ENCODE measurements around the gene ZSCAN5C. TPM values are rescaled to one million over a fixed set of nuclear protein-coding genes. Genes with fewer than 3 reads are reported as not detected.
A peak's percentile ranks its signal among the peaks of the same experiment; 100 is the strongest.

The ZSCAN5C gene
- total RNA-seq (not detected), total RNA-seq (0 reads per million in 2 donors)

DNA sequence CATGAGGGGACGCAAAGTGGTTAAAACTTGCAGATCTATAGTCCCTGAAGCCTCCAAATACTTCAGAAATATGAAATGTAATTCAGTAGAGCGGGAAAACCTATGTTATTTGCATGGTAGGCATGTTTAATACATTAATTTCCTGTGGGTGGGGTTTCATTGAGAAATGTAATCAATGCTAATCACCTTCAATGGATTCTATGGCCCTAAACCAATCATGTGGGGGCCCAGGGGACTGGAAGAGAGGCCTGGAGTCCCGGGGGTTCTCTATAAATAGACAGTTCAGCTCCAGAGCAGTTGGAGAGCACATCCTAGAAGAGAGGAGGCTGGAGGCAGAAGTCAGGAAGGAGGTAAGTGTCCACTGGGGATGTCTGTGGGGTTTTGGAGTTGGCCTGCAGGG is at the start of gene ZSCAN5C:
ZSCAN5C (plus strand) TSS at position 301 of the 400 bp plus-strand sequence. CDS start 3,641 bp downstream, outside the sequence.
- Mint-ChIP-seq H3K27me3 (peaks cover 34% of the 10 kb centered on the region), H3K4me1 (no peaks in the 10 kb centered on the region), H3K36me3 (ENCODE audit: low read depth) (no peaks in the 10 kb centered on the region), H3K27ac (no peak within 1 kb of the TSS), H3K4me3 (no peak within 1 kb of the TSS)
- H3K9me3 ChIP-seq (ENCODE audit: control insufficient read depth, low read length, poor library complexity, severe bottlenecking) = no peaks in the 10 kb centered on the region
- ATAC-seq (no peak), DNase-seq (no peak)

DNA sequence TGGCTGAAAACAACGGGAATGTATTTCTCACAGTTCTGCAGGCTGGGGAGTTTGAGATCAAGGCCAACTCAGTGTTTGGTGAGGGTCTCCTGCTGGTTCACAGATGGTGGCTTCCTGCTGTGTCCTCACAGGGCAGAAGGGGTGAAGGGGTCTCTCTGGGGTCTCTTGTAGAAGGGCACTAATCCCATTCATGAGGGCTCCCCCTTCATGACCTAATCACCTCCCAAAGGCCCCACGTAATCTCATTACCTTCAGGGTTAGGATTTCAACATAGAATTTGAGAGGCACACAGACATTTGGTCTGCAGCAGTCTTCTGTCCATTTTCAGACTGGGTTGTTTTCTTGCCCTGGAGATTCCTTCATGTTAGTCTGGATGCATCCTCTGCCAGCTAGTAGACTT is 49.4 kb upstream of the ZSCAN5C start:
- Mint-ChIP-seq H3K4me1 (peaks cover 11% of the 10 kb centered on the region), H3K36me3 (ENCODE audit: low read depth) (peaks cover 4% of the 10 kb centered on the region), H3K27ac (no peak overlapping the region), H3K4me3 (no peak overlapping the region), H3K27me3 (no peaks in the 10 kb centered on the region)
- no peaks in the 10 kb centered on the region for H3K9me3 ChIP-seq (ENCODE audit: control insufficient read depth, low read length, poor library complexity, severe bottlenecking)
- DNase-seq (no peak), ATAC-seq (no peak)

GRCh38 chr19:56153507-56153906 is 48.6 kb upstream of the ZSCAN5C start:
- Mint-ChIP-seq H3K27ac (peak overlapping the region; percentile 81), H3K27me3 (no peaks in the 10 kb centered on the region), H3K4me1 (peaks cover 11% of the 10 kb centered on the region), H3K36me3 (ENCODE audit: low read depth) (peaks cover 4% of the 10 kb centered on the region), H3K4me3 (no peak overlapping the region)
- DNase-seq (no peak), ATAC-seq (no peak)
- H3K9me3 ChIP-seq (ENCODE audit: control insufficient read depth, low read length, poor library complexity, severe bottlenecking) = no peaks in the 10 kb centered on the region

DNA sequence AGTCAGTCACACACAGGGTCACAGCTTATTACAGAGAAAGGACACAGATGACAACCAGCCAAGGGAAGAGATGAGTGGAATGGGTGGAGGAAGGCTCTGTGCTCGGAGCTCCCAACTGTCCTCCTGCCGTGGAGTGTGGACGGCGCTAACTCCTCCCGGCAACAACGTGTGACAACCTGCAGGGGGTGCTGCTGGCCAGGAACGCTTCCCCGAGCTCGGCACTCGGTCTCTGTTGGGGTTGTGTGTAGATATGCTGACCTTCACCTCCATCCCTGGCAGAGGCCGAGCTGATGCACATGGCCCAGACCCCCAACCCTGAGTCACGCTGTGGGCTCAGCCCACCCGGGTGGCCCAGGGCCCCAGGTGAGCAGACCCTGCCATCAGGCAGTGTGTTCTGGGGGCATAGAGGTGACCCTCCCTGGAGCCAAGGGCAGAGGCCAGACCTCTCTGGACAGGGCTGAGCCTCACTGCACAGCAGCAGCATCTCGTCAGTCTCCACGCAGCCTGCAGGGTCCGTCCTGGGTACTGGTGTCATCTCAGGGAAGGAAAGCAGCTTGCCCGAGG is 46.9 kb upstream of the ZSCAN5C start:
- no peak for ATAC-seq
- no peaks in the 10 kb centered on the region for H3K27me3 Mint-ChIP-seq
- H3K4me1 Mint-ChIP-seq = peaks cover 11% of the 10 kb centered on the region
- no peak overlapping the region for H3K4me3 Mint-ChIP-seq
- H3K27ac Mint-ChIP-seq = no peak overlapping the region
- peaks cover 10% of the 10 kb centered on the region for H3K36me3 Mint-ChIP-seq (ENCODE audit: low read depth)
- DNase-seq = no peak
- no peaks in the 10 kb centered on the region for H3K9me3 ChIP-seq (ENCODE audit: control insufficient read depth, low read length, poor library complexity, severe bottlenecking)

DNA sequence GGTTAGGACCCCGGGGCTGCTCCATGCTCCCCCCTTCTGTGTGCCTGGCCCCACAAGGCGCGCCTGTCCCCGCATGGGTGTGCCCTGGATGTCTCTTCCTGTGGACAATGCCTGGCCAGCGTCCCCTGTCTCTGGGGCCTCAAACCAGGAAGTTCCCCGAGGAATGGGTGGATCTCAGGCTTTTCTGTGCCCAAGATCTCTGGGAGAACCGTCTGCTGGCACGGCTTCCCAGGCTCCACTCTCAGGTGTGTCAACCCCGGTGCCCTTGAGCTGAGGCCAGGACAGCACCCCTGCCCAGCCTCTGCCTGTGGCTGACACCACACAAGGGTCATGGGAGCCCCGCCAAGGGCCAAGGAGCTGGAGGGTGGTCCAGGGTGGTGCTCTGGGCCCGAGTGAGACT is 45.3 kb upstream of the ZSCAN5C start:
- no peaks in the 10 kb centered on the region for H3K27me3 Mint-ChIP-seq
- H3K36me3 Mint-ChIP-seq (ENCODE audit: low read depth) = peaks cover 10% of the 10 kb centered on the region
- no peak overlapping the region for H3K27ac Mint-ChIP-seq
- peaks cover 11% of the 10 kb centered on the region for H3K4me1 Mint-ChIP-seq
- DNase-seq (no peak), ATAC-seq (no peak)
- H3K4me3 Mint-ChIP-seq = no peak overlapping the region
- H3K9me3 ChIP-seq (ENCODE audit: control insufficient read depth, low read length, poor library complexity, severe bottlenecking) = no peaks in the 10 kb centered on the region

DNA sequence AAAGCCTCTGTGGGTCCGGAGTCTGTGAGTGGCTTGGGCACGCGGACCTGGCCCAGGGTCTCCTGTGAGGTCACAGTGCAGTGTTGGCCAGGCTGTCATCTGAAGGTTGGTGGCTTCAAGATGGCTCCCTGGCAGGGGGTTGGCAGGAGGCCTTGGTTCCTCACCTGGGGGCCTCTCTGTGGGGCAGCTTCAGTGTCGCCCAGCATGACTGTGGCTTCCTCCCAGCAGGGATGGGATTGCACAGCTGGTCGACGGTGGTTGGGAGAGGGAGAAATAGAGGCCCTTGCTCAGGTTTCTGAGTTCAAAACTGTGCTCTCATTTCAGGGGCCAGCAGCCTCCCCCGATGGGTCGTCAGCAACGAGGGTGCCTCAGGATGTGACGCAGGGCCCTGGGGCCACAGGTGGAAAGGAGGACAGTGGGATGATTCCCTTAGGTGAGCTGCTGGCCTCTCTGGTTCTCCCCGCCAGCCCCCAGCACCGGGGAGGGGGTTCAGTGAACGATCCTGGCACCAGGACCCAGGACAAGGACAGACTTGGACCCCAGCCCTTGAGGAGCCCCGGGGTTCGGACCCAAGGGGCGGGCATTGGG is 43.8 kb upstream of the ZSCAN5C start:
- ATAC-seq = no peak
- no peak overlapping the region for H3K4me3 Mint-ChIP-seq
- DNase-seq = no peak
- H3K36me3 Mint-ChIP-seq (ENCODE audit: low read depth) = peaks cover 10% of the 10 kb centered on the region
- no peaks in the 10 kb centered on the region for H3K27me3 Mint-ChIP-seq
- peaks cover 12% of the 10 kb centered on the region for H3K4me1 Mint-ChIP-seq
- no peak overlapping the region for H3K27ac Mint-ChIP-seq
- no peaks in the 10 kb centered on the region for H3K9me3 ChIP-seq (ENCODE audit: control insufficient read depth, low read length, poor library complexity, severe bottlenecking)

DNA sequence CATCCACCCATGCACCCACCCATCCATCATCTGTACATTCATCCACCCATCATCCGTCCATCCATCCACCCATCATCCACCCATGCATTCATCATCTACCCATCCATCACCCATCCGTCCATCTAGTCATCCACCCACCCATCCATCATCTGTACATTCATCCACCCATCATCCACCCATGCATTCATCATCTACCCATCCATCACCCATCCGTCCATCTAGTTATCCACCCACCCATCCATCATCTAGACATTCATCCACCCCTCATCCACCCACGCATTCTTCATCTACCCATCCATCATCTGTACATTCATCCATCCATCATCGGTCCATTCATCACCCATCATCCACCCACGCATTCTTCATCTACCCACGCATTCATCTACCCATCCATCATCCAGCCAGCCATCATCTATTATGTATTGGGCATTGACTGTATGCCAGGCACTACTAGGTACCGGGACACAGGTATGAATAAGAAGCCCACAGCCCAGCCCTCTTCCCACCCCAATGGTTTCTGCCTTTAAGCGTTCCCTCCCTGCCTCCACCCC is 43.0 kb upstream of the ZSCAN5C start:
- Mint-ChIP-seq H3K27me3 (no peaks in the 10 kb centered on the region), H3K27ac (no peak overlapping the region), H3K36me3 (ENCODE audit: low read depth) (peaks cover 7% of the 10 kb centered on the region), H3K4me1 (peaks cover 7% of the 10 kb centered on the region), H3K4me3 (no peak overlapping the region)
- no peak for DNase-seq
- no peaks in the 10 kb centered on the region for H3K9me3 ChIP-seq (ENCODE audit: control insufficient read depth, low read length, poor library complexity, severe bottlenecking)
- no peak for ATAC-seq

- Mint-ChIP-seq H3K27ac (no peak overlapping the region), H3K4me1 (peaks cover 7% of the 10 kb centered on the region), H3K36me3 (ENCODE audit: low read depth) (peaks cover 7% of the 10 kb centered on the region), H3K4me3 (no peak overlapping the region), H3K27me3 (no peaks in the 10 kb centered on the region)
- no peaks in the 10 kb centered on the region for H3K9me3 ChIP-seq (ENCODE audit: control insufficient read depth, low read length, poor library complexity, severe bottlenecking)
- DNase-seq = no peak
- ATAC-seq = no peak
Measured at GRCh38 chr19:56159622-56160271, 42.3 kb upstream of the ZSCAN5C start.

GRCh38 chr19:56161534-56161933 is 40.5 kb upstream of the ZSCAN5C start:
- H3K27me3 Mint-ChIP-seq = peaks cover 4% of the 10 kb centered on the region

DNA sequence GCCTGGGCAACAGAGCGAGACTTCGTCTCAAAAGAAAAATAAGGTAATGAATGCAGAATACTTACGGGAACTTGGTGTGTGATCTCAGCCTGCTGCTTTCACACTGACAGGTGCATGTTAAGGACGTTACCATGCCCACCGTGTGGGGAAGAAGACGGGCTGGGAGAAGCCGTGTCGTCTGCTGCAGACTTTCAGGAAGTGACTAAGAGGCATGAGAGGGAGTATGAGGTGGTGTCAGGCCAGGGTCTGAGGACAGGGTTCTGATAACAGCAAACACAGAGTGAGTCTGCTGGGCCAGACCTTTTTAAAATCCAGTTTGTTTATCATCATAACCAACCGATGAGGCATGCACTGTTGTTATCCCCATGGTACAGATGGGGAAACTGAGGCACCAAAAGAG is 39.8 kb upstream of the ZSCAN5C start:
- DNase-seq (no peak), ATAC-seq (no peak)
- no peak overlapping the region for H3K27ac Mint-ChIP-seq
- H3K4me3 Mint-ChIP-seq = no peak overlapping the region
- H3K4me1 Mint-ChIP-seq = peaks cover 7% of the 10 kb centered on the region
- H3K9me3 ChIP-seq (ENCODE audit: control insufficient read depth, low read length, poor library complexity, severe bottlenecking) = no peaks in the 10 kb centered on the region
- H3K36me3 Mint-ChIP-seq (ENCODE audit: low read depth) = peaks cover 7% of the 10 kb centered on the region
- peaks cover 4% of the 10 kb centered on the region for H3K27me3 Mint-ChIP-seq

More at GRCh38 chr19:56161534-56161933, 40.5 kb upstream of the ZSCAN5C start:
- H3K9me3 ChIP-seq (ENCODE audit: control insufficient read depth, low read length, poor library complexity, severe bottlenecking) = no peaks in the 10 kb centered on the region
- H3K27ac Mint-ChIP-seq = no peak overlapping the region
- H3K4me1 Mint-ChIP-seq = peaks cover 7% of the 10 kb centered on the region
- ATAC-seq = no peak
- H3K4me3 Mint-ChIP-seq = no peak overlapping the region
- no peak for DNase-seq
- peaks cover 7% of the 10 kb centered on the region for H3K36me3 Mint-ChIP-seq (ENCODE audit: low read depth)

- Mint-ChIP-seq H3K4me1 (peaks cover 7% of the 10 kb centered on the region), H3K36me3 (ENCODE audit: low read depth) (peaks cover 7% of the 10 kb centered on the region), H3K27ac (no peak overlapping the region), H3K27me3 (peaks cover 4% of the 10 kb centered on the region), H3K4me3 (no peak overlapping the region)
- ATAC-seq (no peak), DNase-seq (no peak)
- H3K9me3 ChIP-seq (ENCODE audit: control insufficient read depth, low read length, poor library complexity, severe bottlenecking) = no peaks in the 10 kb centered on the region
Measured at GRCh38 chr19:56163097-56163496, 39.0 kb upstream of the ZSCAN5C start.

DNA sequence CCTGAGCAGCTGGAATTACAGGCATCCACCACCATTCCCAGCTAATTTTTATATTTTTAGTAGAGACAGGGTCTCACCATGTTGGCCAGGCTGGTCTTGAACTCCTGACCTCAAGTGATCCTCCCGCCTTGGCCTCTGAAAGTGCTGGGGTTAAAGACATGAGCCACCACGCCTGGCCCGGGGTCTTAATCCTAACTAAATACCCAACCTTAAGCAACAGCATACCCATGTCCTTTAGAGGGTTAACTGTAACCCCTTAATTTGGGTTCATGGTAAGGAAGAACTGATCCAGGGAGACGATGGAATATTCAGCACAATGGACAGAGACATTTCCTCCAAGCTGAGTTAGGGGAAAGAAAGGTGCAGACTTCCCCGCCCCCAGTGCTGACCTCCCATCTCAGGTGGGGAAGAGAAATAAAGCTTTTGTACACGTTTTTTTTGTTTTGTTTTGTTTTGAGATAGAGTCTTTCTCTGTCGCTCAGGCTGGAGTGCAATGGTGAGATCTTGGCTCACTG is 35.0 kb upstream of the ZSCAN5C start:
- peaks cover 16% of the 10 kb centered on the region for H3K27me3 Mint-ChIP-seq
- H3K4me1 Mint-ChIP-seq = peaks cover 6% of the 10 kb centered on the region
- no peak overlapping the region for H3K27ac Mint-ChIP-seq
- H3K9me3 ChIP-seq (ENCODE audit: control insufficient read depth, low read length, poor library complexity, severe bottlenecking) = no peaks in the 10 kb centered on the region
- H3K36me3 Mint-ChIP-seq (ENCODE audit: low read depth) = no peaks in the 10 kb centered on the region
- ATAC-seq (no peak), DNase-seq (no peak)
- no peak overlapping the region for H3K4me3 Mint-ChIP-seq

- H3K27ac Mint-ChIP-seq = no peak overlapping the region
Measured at GRCh38 chr19:56170261-56170660, 31.8 kb upstream of the ZSCAN5C start.

More at GRCh38 chr19:56170261-56170660, 31.8 kb upstream of the ZSCAN5C start:
- Mint-ChIP-seq H3K27me3 (peaks cover 23% of the 10 kb centered on the region), H3K36me3 (ENCODE audit: low read depth) (no peaks in the 10 kb centered on the region), H3K4me1 (no peaks in the 10 kb centered on the region), H3K4me3 (no peak overlapping the region)
- DNase-seq = no peak
- no peak for ATAC-seq
- H3K9me3 ChIP-seq (ENCODE audit: control insufficient read depth, low read length, poor library complexity, severe bottlenecking) = no peaks in the 10 kb centered on the region

Measured in T-helper 17 cell (primary cell).